ENCODE results near the gene EXOC6B. TPM values are rescaled to one million over a fixed set of nuclear protein-coding genes. Genes with fewer than 3 reads are reported as not detected.

Gene EXOC6B
- total and polyA plus RNA-seq, 9 of the 15 experiments (the other 6 are each of a cell fraction or from before 2014, with no cell fraction given): 0.28 to 4.2 (median 2.0) TPM

DNA sequence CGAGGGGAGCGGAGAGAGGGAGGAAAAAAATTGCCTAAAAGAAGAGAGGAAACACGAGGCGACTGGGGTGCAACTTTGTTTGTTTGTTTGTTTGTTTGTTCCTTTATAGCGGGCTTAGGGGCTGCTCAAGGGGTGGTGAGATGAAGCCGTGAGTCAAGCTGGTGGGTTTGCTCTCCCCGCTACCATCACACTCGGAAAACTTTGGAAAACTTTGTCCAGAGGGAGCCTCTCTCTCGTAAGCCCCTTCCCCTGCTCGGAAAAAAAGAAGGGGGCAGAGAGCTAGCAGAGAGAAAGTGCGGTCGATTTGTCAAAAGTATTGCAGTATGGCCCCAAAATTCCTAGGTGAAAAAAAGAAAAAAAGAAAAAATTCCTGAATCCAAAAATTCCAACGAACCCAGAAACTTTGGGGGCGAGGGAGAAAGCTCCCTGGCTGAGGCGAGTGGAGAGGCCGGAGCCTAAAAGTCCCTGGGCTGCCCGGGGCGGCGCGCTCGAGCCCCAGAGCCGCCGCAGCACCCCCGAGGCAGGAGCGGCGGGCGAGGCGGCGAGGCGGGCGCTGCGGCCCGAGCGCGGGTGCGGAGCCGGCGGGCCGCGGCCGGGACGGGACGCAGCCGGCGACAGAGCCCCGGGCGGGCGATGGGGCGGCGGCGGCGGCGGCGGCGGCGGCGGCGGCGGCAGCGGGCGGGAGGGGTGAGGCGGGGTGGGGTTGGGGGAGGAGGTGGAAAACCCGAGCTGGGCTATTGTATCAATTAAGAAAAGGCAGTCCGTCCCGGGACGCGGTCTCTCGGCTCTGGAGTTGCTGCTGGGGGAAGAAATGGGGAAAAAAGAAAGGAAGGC is 677.6 kb downstream of the EXOC6B start:
- Histone ChIP-seq H3K36me3 (ENCODE audit: control insufficient read depth, insufficient read depth, low read length) (no peaks in the 10 kb centered on the region), H3K27ac (ENCODE audit: extremely low read depth, low read depth, low read length) (no peak overlapping the region), H2AFZ (ENCODE audit: low read depth, low read length) (no peak overlapping the region), H3K4me2 (ENCODE audit: insufficient read depth, low read length) (no peak overlapping the region), H3K79me2 (ENCODE audit: control insufficient read depth, insufficient read depth, low read length) (no peaks in the 10 kb centered on the region), H3K4me1 (replicated peaks in 1 of 2; ENCODE audit: control insufficient read depth in 2 of 2, insufficient read depth in 2 of 2, low read length in 2 of 2) (peaks cover 0 to 27% of the 10 kb centered on the region in 2 experiments; a peak in 2 of 5 replicates), H3K9ac (ENCODE audit: insufficient read depth in 1 of 2, low read depth in 2 of 2, low read length in 2 of 2) (no peak overlapping the region), H3K4me3 (no peak overlapping the region), H3K9me1 (ENCODE audit: control insufficient read depth, insufficient read depth, low read length) (no peaks in the 10 kb centered on the region), H3K9me3 (replicated peaks; ENCODE audit: control insufficient read depth, insufficient read depth, low read depth, low read length) (no peaks in the 10 kb centered on the region), H4K20me1 (replicated peaks; ENCODE audit: control insufficient read depth, insufficient read depth, low read length) (peaks cover 7% of the 10 kb centered on the region; the same call in 1 of the 2 replicates), H3K27me3 (ENCODE audit: control insufficient read depth in 2 of 2, insufficient read depth in 2 of 2, low read length in 2 of 2) (peaks cover 13 to 47% of the 10 kb centered on the region in 2 experiments; a peak in 4 of 5 replicates)
- ChIA-PET CTCF (ENCODE audit: low intra/inter-chr PET ratio) (no interaction called here), POLR2A (no interaction called here)
- intact Hi-C loops (cut with micrococcal nuclease) (no loop called here), in situ Hi-C loops (cut with MboI) (no loop called here)
- no peak for ATAC-seq
- peak in 2 of 4 experiments; percentile 47 for DNase-seq (ENCODE audit: extremely low read depth in 1 of 4, low spot score in 3 of 4)
- 1% methylated on average over 19 of the region's 68 CpGs for WGBS (ENCODE audit: insufficient coverage, low coverage, missing lambda C conversion rate)
- no peak for FAIRE-seq
- no TSS peak for BruUV-seq (replicated peaks)
- TF ChIP-seq ZNF518B (CRISPR knock-in tag; IDR thresholded peaks at IDR 0.05) (no peak), PCBP1 (IDR thresholded peaks at IDR 0.05; ENCODE audit: low read depth, low read length, poor library complexity, severe bottlenecking) (no peak), FOXA1 (IDR thresholded peaks at IDR 0.05; ENCODE audit: borderline replicate concordance) (no peak), HNRNPUL1 (IDR thresholded peaks at IDR 0.05; ENCODE audit: low read length) (no peak), BRCA1 (IDR thresholded peaks at IDR 0.05) (no peak), BRCA1 (CRISPR knock-in tag; IDR thresholded peaks at IDR 0.05) (no peak), ZNF263 (CRISPR knock-in tag; IDR thresholded peaks at IDR 0.05; ENCODE audit: borderline replicate concordance) (no peak), ZNF140 (CRISPR knock-in tag; IDR thresholded peaks at IDR 0.05) (no peak)
- TF ChIP-seq, protein P1, sequence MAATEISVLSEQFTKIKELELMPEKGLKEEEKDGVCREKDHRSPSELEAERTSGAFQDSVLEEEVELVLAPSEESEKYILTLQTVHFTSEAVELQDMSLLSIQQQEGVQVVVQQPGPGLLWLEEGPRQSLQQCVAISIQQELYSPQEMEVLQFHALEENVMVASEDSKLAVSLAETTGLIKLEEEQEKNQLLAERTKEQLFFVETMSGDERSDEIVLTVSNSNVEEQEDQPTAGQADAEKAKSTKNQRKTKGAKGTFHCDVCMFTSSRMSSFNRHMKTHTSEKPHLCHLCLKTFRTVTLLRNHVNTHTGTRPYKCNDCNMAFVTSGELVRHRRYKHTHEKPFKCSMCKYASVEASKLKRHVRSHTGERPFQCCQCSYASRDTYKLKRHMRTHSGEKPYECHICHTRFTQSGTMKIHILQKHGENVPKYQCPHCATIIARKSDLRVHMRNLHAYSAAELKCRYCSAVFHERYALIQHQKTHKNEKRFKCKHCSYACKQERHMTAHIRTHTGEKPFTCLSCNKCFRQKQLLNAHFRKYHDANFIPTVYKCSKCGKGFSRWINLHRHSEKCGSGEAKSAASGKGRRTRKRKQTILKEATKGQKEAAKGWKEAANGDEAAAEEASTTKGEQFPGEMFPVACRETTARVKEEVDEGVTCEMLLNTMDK (IDR thresholded peaks at IDR 0.05; ENCODE audit: borderline replicate concordance, insufficient read depth, low read depth, low read length, poor library complexity, severe bottlenecking): no peak
- TF ChIP-seq, protein P2, sequence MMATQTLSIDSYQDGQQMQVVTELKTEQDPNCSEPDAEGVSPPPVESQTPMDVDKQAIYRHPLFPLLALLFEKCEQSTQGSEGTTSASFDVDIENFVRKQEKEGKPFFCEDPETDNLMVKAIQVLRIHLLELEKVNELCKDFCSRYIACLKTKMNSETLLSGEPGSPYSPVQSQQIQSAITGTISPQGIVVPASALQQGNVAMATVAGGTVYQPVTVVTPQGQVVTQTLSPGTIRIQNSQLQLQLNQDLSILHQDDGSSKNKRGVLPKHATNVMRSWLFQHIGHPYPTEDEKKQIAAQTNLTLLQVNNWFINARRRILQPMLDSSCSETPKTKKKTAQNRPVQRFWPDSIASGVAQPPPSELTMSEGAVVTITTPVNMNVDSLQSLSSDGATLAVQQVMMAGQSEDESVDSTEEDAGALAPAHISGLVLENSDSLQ (IDR thresholded peaks at IDR 0.05): no peak
- TF ChIP-seq, protein P3, sequence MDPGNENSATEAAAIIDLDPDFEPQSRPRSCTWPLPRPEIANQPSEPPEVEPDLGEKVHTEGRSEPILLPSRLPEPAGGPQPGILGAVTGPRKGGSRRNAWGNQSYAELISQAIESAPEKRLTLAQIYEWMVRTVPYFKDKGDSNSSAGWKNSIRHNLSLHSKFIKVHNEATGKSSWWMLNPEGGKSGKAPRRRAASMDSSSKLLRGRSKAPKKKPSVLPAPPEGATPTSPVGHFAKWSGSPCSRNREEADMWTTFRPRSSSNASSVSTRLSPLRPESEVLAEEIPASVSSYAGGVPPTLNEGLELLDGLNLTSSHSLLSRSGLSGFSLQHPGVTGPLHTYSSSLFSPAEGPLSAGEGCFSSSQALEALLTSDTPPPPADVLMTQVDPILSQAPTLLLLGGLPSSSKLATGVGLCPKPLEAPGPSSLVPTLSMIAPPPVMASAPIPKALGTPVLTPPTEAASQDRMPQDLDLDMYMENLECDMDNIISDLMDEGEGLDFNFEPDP (CRISPR knock-in tag; IDR thresholded peaks at IDR 0.05): no peak

All from K562 (cell line).